H1 (cell line): ENCODE results near the gene C14orf119. TPM values are rescaled to one million over a fixed set of nuclear protein-coding genes. Genes with fewer than 3 reads are reported as not detected.

Experiments used
- CTCF ChIA-PET: fragments of 300-600 bp; sonication (Branson Sonifier 250); formaldehyde crosslinking; loops from one replicate; lab custom pipeline; 2021; ENCODE audit not compliant: partially characterized antibody; lab: Charles Lee
- POLR2A ChIA-PET: fragments of 300-600 bp; sonication (Branson Sonifier 250); formaldehyde crosslinking; loops from one replicate; lab custom pipeline; 2021; ENCODE audit warnings: inconsistent platforms; ENCODE audit not compliant: partially characterized antibody; lab: Charles Lee
- DNase-seq, 2 experiments: peaks; one replicate each; pipeline versions ENCODE4 v3.0.0 to v3.0.0-alpha.2; 2010 to 2022; ENCODE audit warnings: low spot score in 2 of 2, low read depth in 1 of 2, mixed read lengths in 1 of 2
- FAIRE-seq: peaks from 2 replicates; lab custom pipeline; 2011; peaks lifted over from hg19 to GRCh38; lab: Jason Lieb, UNC
- H2AFZ ChIP-seq: 2 replicates; pipeline ENCODE4 v1.8.1; 2012; ENCODE audit warnings: low read length, inconsistent platforms
- H2AK5ac ChIP-seq: 2 replicates; pipeline ENCODE4 v1.6.1; 2013; ENCODE audit warnings: low read depth, low read length
- H2BK120ac ChIP-seq: replicated peaks from 2 replicates; pipeline ENCODE3; 2013; ENCODE audit warnings: low read depth, low read length, inconsistent platforms
- H2BK12ac ChIP-seq: 2 replicates; pipeline ENCODE4 v1.6.1; 2013; ENCODE audit warnings: low read depth, low read length
- H2BK15ac ChIP-seq: 2 replicates; pipeline ENCODE4 v1.6.1; 2013; ENCODE audit warnings: low read length
- H2BK20ac ChIP-seq: 2 replicates; pipeline ENCODE4 v1.6.1; 2013; ENCODE audit warnings: low read length
- H2BK5ac ChIP-seq: 2 replicates; pipeline ENCODE4 v1.6.1; 2013; ENCODE audit warnings: low read depth, low read length
- H3K14ac ChIP-seq: 2 replicates; pipeline ENCODE4 v1.6.1; 2013; ENCODE audit warnings: inconsistent platforms; ENCODE audit not compliant: insufficient read length
- H3K18ac ChIP-seq: 2 replicates; pipeline ENCODE4 v1.6.1; 2013; ENCODE audit warnings: low read length; ENCODE audit errors: extremely low read depth
- H3K23ac ChIP-seq: 2 replicates; pipeline ENCODE4 v1.6.1; 2013; ENCODE audit warnings: inconsistent platforms; ENCODE audit not compliant: insufficient read length
- H3K23me2 ChIP-seq: 2 replicates; pipeline ENCODE4 v1.6.1; 2013; ENCODE audit warnings: low read depth, low read length
- H3K27ac ChIP-seq: 2 replicates; pipeline ENCODE4 v1.6.1; 2011; ENCODE audit warnings: low read depth, low read length, inconsistent platforms
- H3K27me3 ChIP-seq, 4 experiments: replicated peaks in 1 of 4; 1 replicate in 1 of 4; 2 replicates in 3 of 4; pipeline versions ENCODE4 v1.6.1 to v1.8.1; 2011 to 2013; ENCODE audit warnings: low read length in 3 of 4, mild to moderate bottlenecking in 3 of 4, inconsistent platforms in 2 of 4, mixed read lengths in 2 of 4, moderate library complexity in 1 of 4; ENCODE audit not compliant: control insufficient read depth in 3 of 4, insufficient read depth in 3 of 4; ENCODE audit errors: extremely low read depth in 1 of 4
- H3K36me3 ChIP-seq, 4 experiments: 2 replicates each; pipeline versions ENCODE4 v1.6.1 to v1.8.1; 2011 to 2013; ENCODE audit warnings: mild to moderate bottlenecking in 4 of 4, low read length in 3 of 4, moderate library complexity in 2 of 4, control low read depth in 1 of 4, inconsistent platforms in 1 of 4; ENCODE audit not compliant: insufficient read depth in 4 of 4, control insufficient read depth in 2 of 4
- H3K4ac ChIP-seq: replicated peaks from 2 replicates; pipeline ENCODE3; 2013; ENCODE audit warnings: low read length, low read depth, mixed read lengths, inconsistent platforms; ENCODE audit not compliant: insufficient read length
- H3K4me1 ChIP-seq, 4 experiments: replicated peaks in 1 of 4; 1 replicate in 1 of 4; 2 replicates in 3 of 4; pipeline versions ENCODE4 v1.6.1 to v1.8.1; 2011 to 2013; ENCODE audit warnings: low read length in 3 of 4, inconsistent platforms in 2 of 4, mixed read lengths in 1 of 4; ENCODE audit not compliant: insufficient read depth in 4 of 4, control insufficient read depth in 3 of 4
- H3K4me2 ChIP-seq, 2 experiments: 2 replicates each; pipeline versions ENCODE4 v1.6.1 to v1.8.1; 2011 to 2013; ENCODE audit warnings: low read depth in 2 of 2, low read length in 2 of 2, control low read depth in 1 of 2, inconsistent platforms in 1 of 2, mild to moderate bottlenecking in 1 of 2; ENCODE audit not compliant: insufficient read depth in 1 of 2
- H3K4me3 ChIP-seq, 4 experiments: fragments of 200-600, 300-600 bp in 1 of 4; sonication (generic), shearing (Covaris generic), sonication (Bioruptor Twin) in 1 of 4; 2 replicates each; pipeline versions ENCODE4 v1.5.1 to v1.8.1; 2011 to 2016; ENCODE audit warnings: low read length in 4 of 4, low read depth in 3 of 4, control low read depth in 2 of 4, inconsistent platforms in 2 of 4, mild to moderate bottlenecking in 2 of 4, mixed read lengths in 1 of 4, moderate library complexity in 1 of 4; ENCODE audit not compliant: insufficient read depth in 2 of 4; ENCODE audit errors: extremely low read depth in 1 of 4
- H3K56ac ChIP-seq: replicated peaks from 2 replicates; pipeline ENCODE3; 2013; ENCODE audit warnings: low read depth, mild to moderate bottlenecking, mixed read lengths, low read length, inconsistent platforms; ENCODE audit not compliant: insufficient read length
- H3K79me1 ChIP-seq: 2 replicates; pipeline ENCODE4 v1.6.1; 2013; ENCODE audit warnings: low read depth, low read length, control low read depth
- H3K79me2 ChIP-seq, 2 experiments: 2 replicates each; pipeline versions ENCODE4 v1.6.1 to v1.8.1; 2012 to 2013; ENCODE audit warnings: low read length in 2 of 2, mild to moderate bottlenecking in 2 of 2, inconsistent platforms in 1 of 2; ENCODE audit not compliant: insufficient read depth in 2 of 2, control insufficient read depth in 1 of 2
- H3K9ac ChIP-seq, 4 experiments: replicated peaks in 1 of 4; 1 replicate in 1 of 4; 2 replicates in 3 of 4; pipeline versions ENCODE4 v1.6.1 to v1.8.1; 2011 to 2013; ENCODE audit warnings: low read depth in 3 of 4, low read length in 3 of 4, control low read depth in 2 of 4, mild to moderate bottlenecking in 2 of 4, moderate library complexity in 2 of 4, inconsistent platforms in 1 of 4; ENCODE audit errors: extremely low read depth in 1 of 4
- H3K9me3 ChIP-seq, 2 experiments: 2 replicates each; pipeline versions ENCODE4 v1.6.1 to v1.8.1; 2012 to 2013; ENCODE audit warnings: mild to moderate bottlenecking in 2 of 2, moderate library complexity in 2 of 2, control low read depth in 1 of 2, inconsistent platforms in 1 of 2, low read depth in 1 of 2, low read length in 1 of 2, mixed read lengths in 1 of 2; ENCODE audit not compliant: insufficient read depth in 2 of 2
- H4K20me1 ChIP-seq, 2 experiments: replicated peaks in 1 of 2; 2 replicates each; pipeline versions ENCODE3 to v1.8.1; 2011 to 2013; ENCODE audit warnings: inconsistent platforms in 2 of 2, low read length in 2 of 2, mild to moderate bottlenecking in 1 of 2; ENCODE audit not compliant: insufficient read depth in 2 of 2, control insufficient read depth in 1 of 2
- H4K5ac ChIP-seq: 2 replicates; pipeline ENCODE4 v1.6.1; 2013; ENCODE audit warnings: low read length, low read depth, mixed read lengths, inconsistent platforms; ENCODE audit not compliant: insufficient read length
- H4K8ac ChIP-seq: 2 replicates; pipeline ENCODE4 v1.8.0; 2013; ENCODE audit warnings: mild to moderate bottlenecking, moderate library complexity, low read length, inconsistent platforms; ENCODE audit not compliant: insufficient read depth; ENCODE audit errors: extremely low read depth
- H4K91ac ChIP-seq: replicated peaks from 2 replicates; pipeline ENCODE3; 2013; ENCODE audit warnings: low read length, mixed read lengths, inconsistent platforms; ENCODE audit not compliant: insufficient read length
- BCL11A ChIP-seq, 2 experiments: IDR thresholded peaks; one replicate each; pipeline ENCODE4 v1.6.1; 2011; ENCODE audit warnings: low read depth in 2 of 2, low read length in 2 of 2, mild to moderate bottlenecking in 2 of 2
- CTBP2 ChIP-seq: IDR thresholded peaks from 2 replicates; pipeline ENCODE4 v1.7.0; 2011; ENCODE audit warnings: borderline replicate concordance, mild to moderate bottlenecking, moderate library complexity, mixed read lengths, low read length; ENCODE audit not compliant: insufficient read depth, insufficient read length
- PHF8 ChIP-seq: fragments of 200-600 bp; sonication (generic); conservative IDR thresholded peaks from 2 replicates; pipeline ENCODE4 v1.7.1; 2012; ENCODE audit warnings: low read depth, mild to moderate bottlenecking, inconsistent platforms, low read length, moderate library complexity
- SIRT6 ChIP-seq: IDR thresholded peaks from one replicate; pipeline ENCODE4 v1.7.1; 2012; ENCODE audit warnings: low read length, inconsistent platforms
- TCF12 ChIP-seq: IDR thresholded peaks from 2 replicates; pipeline ENCODE4 v1.6.1; 2011; ENCODE audit warnings: low read depth, mild to moderate bottlenecking, low read length
- TEAD4 ChIP-seq: IDR thresholded peaks from 2 replicates; pipeline ENCODE4 v1.6.1; 2012; ENCODE audit warnings: low read depth, low read length, inconsistent platforms, mixed read lengths
- YY1 ChIP-seq: IDR thresholded peaks from 2 replicates; pipeline ENCODE4 v1.6.1; 2011; ENCODE audit warnings: low read depth, mild to moderate bottlenecking, low read length
- WGBS, 2 experiments: shearing (Covaris generic) in 1 of 2; methylation state at CpG; one replicate each; pipeline versions ENCODE4 v1.1.6 to v1.1.7; 2013 to 2015; ENCODE audit warnings: low lambda C conversion rate in 2 of 2, mixed read lengths in 2 of 2, inconsistent platforms in 1 of 2, low coverage in 1 of 2, missing lambda C conversion rate in 1 of 2; ENCODE audit not compliant: insufficient replicate concordance in 2 of 2, insufficient coverage in 1 of 2, insufficient read length in 1 of 2; ENCODE audit errors: extremely low coverage in 1 of 2, missing lambda C conversion rate in 1 of 2; 5-methylcytosine and 5-hydroxymethylcytosine counted together
- polyA plus RNA-seq, 7 experiments: library from polyadenylated mRNA; depleted of rRNA in 3 of 7; stranded (reverse) in 5 of 7; unstranded in 2 of 7; fragments of >200 nt in 5 of 7; fragments of 200-250 nt in 2 of 7; gene quantifications; 1 replicate in 5 of 7; 2 replicates in 1 of 7; 4 replicates in 1 of 7; pipeline versions ENCODE4 v1.2.1 to v1.2.3, GENCODE V29; 2011 to 2013; ENCODE audit warnings: missing spikeins in 2 of 7, mixed read lengths in 2 of 7
- total RNA-seq: library from RNA; stranded (reverse); fragmentation: NEBNext Ultra II Directional; extraction: Animal tissue kit (Norgen Biotek cat#: 25700); gene quantifications from 2 replicates; pipeline ENCODE4 v1.2.1, GENCODE V29; 2021

The C14orf119 gene
- total and polyA plus RNA-seq, 2 of the 8 experiments (the other 6 are each of a cell fraction or from before 2014, with no cell fraction given), result 78.1 to 94.0 TPM

DNA sequence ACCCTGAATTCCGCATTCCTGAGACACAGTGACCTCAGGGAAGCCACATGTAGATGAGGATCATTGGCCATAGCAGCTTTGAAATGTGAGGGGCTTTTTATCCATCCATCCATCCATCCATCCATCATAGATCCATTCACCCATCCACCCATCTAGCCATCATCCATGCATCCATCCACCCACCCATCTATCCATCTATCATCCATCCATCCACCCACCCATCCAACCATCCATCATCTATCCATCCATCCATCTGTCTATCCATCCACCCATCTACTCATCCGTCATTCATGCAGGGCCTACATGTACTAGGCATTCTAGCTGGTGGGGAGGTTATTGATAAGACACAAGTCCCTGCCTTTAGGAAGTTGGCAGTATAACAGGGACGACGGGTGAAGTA is 51.7 kb downstream of the C14orf119 start:
- Histone ChIP-seq H3K9me3 (no peaks in the 10 kb centered on the region), H4K91ac (no peak overlapping the region), H3K56ac (peak overlapping the region; percentile 28), H4K20me1 (peaks cover 2 to 6% of the 10 kb centered on the region in 2 experiments), H3K36me3 (peaks cover 6 to 32% (median 20%) of the 10 kb centered on the region in 4 experiments; a peak in 7 of 8 replicates), H2BK12ac (no peak overlapping the region), H3K4me3 (no peak overlapping the region), H2BK5ac (no peak overlapping the region), H3K23ac (no peak overlapping the region), H3K79me2 (no peaks in the 10 kb centered on the region), H3K4me1 (no peaks in the 10 kb centered on the region), H3K4me2 (no peak overlapping the region), H4K5ac (no peak overlapping the region), H3K4ac (no peak overlapping the region), H2AFZ (no peak overlapping the region), H3K14ac (no peak overlapping the region), H3K18ac (no peak overlapping the region), H2BK120ac (no peak overlapping the region), H2BK15ac (no peak overlapping the region), H3K27ac (no peak overlapping the region), H3K79me1 (no peaks in the 10 kb centered on the region; the same call in none of the 2 replicates), H3K27me3 (no peaks in the 10 kb centered on the region), H2BK20ac (no peak overlapping the region), H3K9ac (no peak overlapping the region; a peak in 1 of 7 replicates), H4K8ac (no peak overlapping the region), H2AK5ac (no peak overlapping the region), H3K23me2 (peaks cover 3% of the 10 kb centered on the region; the same call in 1 of the 2 replicates)
- POLR2A ChIA-PET, result interaction anchor here (0.7 to 0.8 kb wide), 2 partner anchors 11 to 40 kb away, joined by 3 read pairs; no protein-coding TSS in a partner anchor
- 87% methylated on average over 4 of the region's 4 CpGs; no CpG with 5 or more reads in 1 of the 2 experiments for WGBS, 2 experiments
- TF ChIP-seq YY1, result no peak
- TF ChIP-seq CTBP2, result no peak
- no peak for TF ChIP-seq BCL11A (IDR thresholded peaks at IDR 0.05; ENCODE audit: low read depth in 2 of 2, low read length in 2 of 2)
- no peak for TF ChIP-seq SIRT6
- TF ChIP-seq TCF12, result no peak
- TF ChIP-seq TEAD4, result no peak
- TF ChIP-seq PHF8, result no peak
- no peak for FAIRE-seq
- no peak for DNase-seq
- CTCF ChIA-PET, result interaction anchor here (1.0 to 1.6 kb wide), 2 partner anchors 23 to 40 kb away, joined by 3 read pairs; no protein-coding TSS in a partner anchor
